Colonic mucosa (tissue), 4 donors: ENCODE measurements around the gene CACNA2D4. TPM values are rescaled to one million over a fixed set of nuclear protein-coding genes. Genes with fewer than 3 reads are reported as not detected.

Source experiments
- DNase-seq: peaks from one replicate; pipeline ENCODE4 v3.0.0-alpha.2; 2020
- H3K27ac ChIP-seq: fragments of 200-600 bp; one replicate; pipeline ENCODE4 v1.8.0; 2021
- H3K27me3 ChIP-seq: fragments of 200-600 bp; one replicate; pipeline ENCODE4 v1.8.0; 2021
- H3K36me3 ChIP-seq: fragments of 200-600 bp; one replicate; pipeline ENCODE4 v1.8.0; 2021
- H3K4me1 ChIP-seq: fragments of 200-600 bp; one replicate; pipeline ENCODE4 v1.8.0; 2021; ENCODE audit warnings: mild to moderate bottlenecking
- H3K4me3 ChIP-seq: fragments of 200-600 bp; one replicate; pipeline ENCODE4 v1.8.0; 2021
- H3K9ac ChIP-seq, 2 donors: one replicate each; pipeline ENCODE4 v1.7.0; 2013; ENCODE audit warnings: control low read depth in 2 of 2, low read depth in 2 of 2, low read length in 2 of 2
- H3K9me3 ChIP-seq: fragments of 200-600 bp; one replicate; pipeline ENCODE4 v1.8.0; 2021
- CTCF ChIP-seq: fragments of 200-600 bp; IDR thresholded peaks from one replicate; pipeline ENCODE4 v1.8.0; 2022; ENCODE audit warnings: antibody characterized with exemption, mild to moderate bottlenecking
- intact Hi-C: fragments of 100-400 bp; cut with DNase I; formaldehyde crosslinking; loops from one replicate; pipeline ENCODE4 v1.14.1; 2022
- total RNA-seq, 2 donors: library from RNA; stranded (reverse); fragmentation: NEBNext Ultra II Directional in 1 of 2; extraction: Animal tissue kit (Norgen Biotek cat#: 25700) in 1 of 2; gene quantifications; one replicate each; pipeline ENCODE4 v1.2.1, GENCODE V29; 2021
- donor health status: healthy.
- donor health status: DM: no; HTN: no; CAD: no.
- donor health status: DM: no; HTN: no; CAD: no.

Gene CACNA2D4
- total RNA-seq, 2 donors from 2014 or later: 3.3 to 3.7 TPM

GRCh38 chr12:1797011-1797901 is 121.2 kb downstream of the CACNA2D4 start:
- Histone ChIP-seq H3K36me3 (no peaks in the 10 kb centered on the region), H3K9me3 (no peaks in the 10 kb centered on the region), H3K9ac (peak overlapping the region; percentile 92 to 98), H3K27ac (peak overlapping the region; percentile 84), H3K4me1 (peaks cover 4% of the 10 kb centered on the region), H3K4me3 (peak overlapping the region; percentile 81), H3K27me3 (no peaks in the 10 kb centered on the region)
- DNase-seq: peak; percentile 73
- intact Hi-C loops: loop anchor here (2.0 to 5.0 kb wide), 2 partner anchors 144 to 235 kb away; no protein-coding TSS in a partner anchor
- no peak for TF ChIP-seq CTCF

- no peaks in the 10 kb centered on the region for H3K27me3 ChIP-seq
- peak overlapping the region; percentile 81 for H3K4me3 ChIP-seq
- DNase-seq: peak; percentile 57
- intact Hi-C loops: loop anchor here (2.0 to 5.0 kb wide), 2 partner anchors 144 to 236 kb away; no protein-coding TSS in a partner anchor
- no peaks in the 10 kb centered on the region for H3K36me3 ChIP-seq
- peak overlapping the region; percentile 92 to 98 for H3K9ac ChIP-seq
- H3K27ac ChIP-seq: peak overlapping the region; percentile 84
- TF ChIP-seq CTCF: no peak
- H3K9me3 ChIP-seq: no peaks in the 10 kb centered on the region
- H3K4me1 ChIP-seq: peaks cover 4% of the 10 kb centered on the region
These were observed 121.9 kb downstream of the CACNA2D4 start for GRCh38 chr12:1796515-1797010.

GRCh38 chr12:1795785-1796514 is 122.5 kb downstream of the CACNA2D4 start:
- intact Hi-C loops: loop anchor here (2.0 to 5.0 kb wide), 2 partner anchors 145 to 236 kb away; no protein-coding TSS in a partner anchor
- no peaks in the 10 kb centered on the region for H3K36me3 ChIP-seq
- H3K9ac ChIP-seq: peak overlapping the region; percentile 92 to 98
- peak; percentile 98 for TF ChIP-seq CTCF
- peak; percentile 95 for DNase-seq
- peak overlapping the region; percentile 84 for H3K27ac ChIP-seq
- peak overlapping the region; percentile 81 for H3K4me3 ChIP-seq
- no peaks in the 10 kb centered on the region for H3K27me3 ChIP-seq
- no peaks in the 10 kb centered on the region for H3K9me3 ChIP-seq
- peaks cover 4% of the 10 kb centered on the region for H3K4me1 ChIP-seq

- Histone ChIP-seq H3K9ac (peak overlapping the region; percentile 50 to 59), H3K4me3 (no peak overlapping the region), H3K36me3 (no peaks in the 10 kb centered on the region), H3K4me1 (peaks cover 4% of the 10 kb centered on the region), H3K9me3 (no peaks in the 10 kb centered on the region), H3K27ac (no peak overlapping the region), H3K27me3 (no peaks in the 10 kb centered on the region)
- no peak for TF ChIP-seq CTCF
- no peak for DNase-seq
- intact Hi-C loops: loop anchor here (5.0 kb wide), 1 partner anchor 237 kb away; no protein-coding TSS in a partner anchor
These were observed 123.1 kb downstream of the CACNA2D4 start for GRCh38 chr12:1795221-1795784.
